Endothelial cell (in vitro differentiated cells): ENCODE data around the gene DNAH6. TPM values are rescaled to one million over a fixed set of nuclear protein-coding genes. Genes with fewer than 3 reads are reported as not detected.

Experiments
- DNase-seq: peaks from one replicate; pipeline ENCODE4 v3.0.0; 2021; ENCODE audit warnings: low spot score
- H3K27ac Mint-ChIP-seq: one replicate; pipeline ENCODE4 v1.8.0; 2021; ENCODE audit warnings: mixed read lengths, inconsistent platforms; ENCODE audit not compliant: unreplicated experiment
- H3K27me3 Mint-ChIP-seq: one replicate; pipeline ENCODE4 v1.8.0; 2021; ENCODE audit warnings: mild to moderate bottlenecking, moderate library complexity, mixed read lengths, inconsistent platforms; ENCODE audit not compliant: unreplicated experiment
- H3K36me3 Mint-ChIP-seq: one replicate; pipeline ENCODE4 v1.8.0; 2021; ENCODE audit warnings: mild to moderate bottlenecking, low read depth, mixed read lengths, inconsistent platforms; ENCODE audit not compliant: unreplicated experiment
- H3K4me1 Mint-ChIP-seq: one replicate; pipeline ENCODE4 v1.8.0; 2021; ENCODE audit warnings: mild to moderate bottlenecking, mixed read lengths, inconsistent platforms; ENCODE audit not compliant: unreplicated experiment
- H3K4me3 Mint-ChIP-seq: one replicate; pipeline ENCODE4 v1.8.0; 2021; ENCODE audit warnings: mild to moderate bottlenecking, mixed read lengths, inconsistent platforms; ENCODE audit not compliant: unreplicated experiment
- H3K9me3 Mint-ChIP-seq: one replicate; pipeline ENCODE4 v1.8.0; 2021; ENCODE audit warnings: mixed read lengths, inconsistent platforms; ENCODE audit not compliant: unreplicated experiment
- CTCF ChIP-seq: fragments of 200-600 bp; sonication (generic); IDR thresholded peaks from one replicate; pipeline ENCODE4 v1.5.0; 2021; ENCODE audit warnings: antibody characterized with exemption; ENCODE audit not compliant: unreplicated experiment
- total RNA-seq: library from RNA; stranded (reverse); fragmentation: NEBNext Ultra II Directional; extraction: Animal tissue kit (Norgen Biotek cat#: 25700); gene quantifications from one replicate; pipeline ENCODE4 v1.2.1, GENCODE V29; 2021; ENCODE audit not compliant: unreplicated experiment

DNAH6 gene
- total RNA-seq, 1 donor from 2014 or later = 7.8 TPM

- no peaks in the 10 kb centered on the region for H3K9me3 Mint-ChIP-seq
- H3K36me3 Mint-ChIP-seq = no peaks in the 10 kb centered on the region
- no peak for DNase-seq
- TF ChIP-seq CTCF = no peak
- H3K4me3 Mint-ChIP-seq = no peak overlapping the region
- H3K27me3 Mint-ChIP-seq = no peaks in the 10 kb centered on the region
- peaks cover 3% of the 10 kb centered on the region for H3K4me1 Mint-ChIP-seq
- H3K27ac Mint-ChIP-seq = no peak overlapping the region
Measured at GRCh38 chr2:84483320-84483719, 33.0 kb upstream of the DNAH6 start.

- peaks cover 3% of the 10 kb centered on the region for H3K4me1 Mint-ChIP-seq
- no peak overlapping the region for H3K27ac Mint-ChIP-seq
- no peak for TF ChIP-seq CTCF
- H3K4me3 Mint-ChIP-seq = no peak overlapping the region
- H3K27me3 Mint-ChIP-seq = no peaks in the 10 kb centered on the region
- no peaks in the 10 kb centered on the region for H3K36me3 Mint-ChIP-seq
- DNase-seq = no peak
- H3K9me3 Mint-ChIP-seq = no peaks in the 10 kb centered on the region
Measured at GRCh38 chr2:84486441-84487115, 29.7 kb upstream of the DNAH6 start.

- TF ChIP-seq CTCF = no peak
- no peak overlapping the region for H3K27ac Mint-ChIP-seq
- no peaks in the 10 kb centered on the region for H3K9me3 Mint-ChIP-seq
- no peak overlapping the region for H3K4me3 Mint-ChIP-seq
- H3K36me3 Mint-ChIP-seq = no peaks in the 10 kb centered on the region
- no peaks in the 10 kb centered on the region for H3K27me3 Mint-ChIP-seq
- H3K4me1 Mint-ChIP-seq = peaks cover 3% of the 10 kb centered on the region
- DNase-seq = no peak
Measured at GRCh38 chr2:84487298-84487996, 28.9 kb upstream of the DNAH6 start.

GRCh38 chr2:84491256-84491655, 25.0 kb upstream of the DNAH6 start:
- no peak for TF ChIP-seq CTCF
- no peak for DNase-seq
- Mint-ChIP-seq H3K36me3 (no peaks in the 10 kb centered on the region), H3K4me1 (peaks cover 5% of the 10 kb centered on the region), H3K9me3 (no peaks in the 10 kb centered on the region), H3K4me3 (no peak overlapping the region), H3K27me3 (no peaks in the 10 kb centered on the region), H3K27ac (no peak overlapping the region)

GRCh38 chr2:84491741-84492140, 24.6 kb upstream of the DNAH6 start:
- Mint-ChIP-seq H3K27ac (no peak overlapping the region), H3K36me3 (no peaks in the 10 kb centered on the region), H3K4me1 (peaks cover 5% of the 10 kb centered on the region), H3K27me3 (no peaks in the 10 kb centered on the region), H3K4me3 (no peak overlapping the region), H3K9me3 (no peaks in the 10 kb centered on the region)
- TF ChIP-seq CTCF = no peak
- no peak for DNase-seq
